ENCODE results near the gene LRRC27. TPM values are rescaled to one million over a fixed set of nuclear protein-coding genes. Genes with fewer than 3 reads are reported as not detected.

LRRC27 gene
- total RNA-seq, 6 donors from 2014 or later, result 7.4 to 110 (median 15.1) TPM

DNA sequence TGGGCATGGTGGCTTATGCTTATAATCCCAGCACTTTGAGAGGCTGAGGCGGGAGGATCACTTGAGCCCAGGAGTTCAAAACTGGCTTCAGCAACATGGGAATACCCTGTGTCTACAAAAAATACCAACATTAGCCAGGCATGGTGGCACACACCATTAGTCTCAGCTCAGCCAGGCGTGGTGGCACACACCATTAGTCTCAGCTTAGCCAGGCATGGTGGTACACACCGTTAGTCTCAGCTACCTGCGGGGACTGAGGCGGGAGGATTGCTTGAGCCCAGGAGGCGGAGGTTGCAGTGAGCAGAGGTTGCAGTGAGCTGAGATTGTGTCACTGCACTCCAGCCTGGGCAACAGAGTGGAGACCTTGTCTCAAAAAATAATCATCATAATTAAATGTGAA, 9.0 kb downstream of the LRRC27 start:
- no peaks in the 10 kb centered on the region for H3K9me3 ChIP-seq
- TF ChIP-seq EP300 (IDR thresholded peaks at IDR 0.05) (no peak), POLR2AphosphoS5 (IDR thresholded peaks at IDR 0.05) (no peak), POLR2A (IDR thresholded peaks at IDR 0.05) (no peak)
- TF ChIP-seq, protein P1, sequence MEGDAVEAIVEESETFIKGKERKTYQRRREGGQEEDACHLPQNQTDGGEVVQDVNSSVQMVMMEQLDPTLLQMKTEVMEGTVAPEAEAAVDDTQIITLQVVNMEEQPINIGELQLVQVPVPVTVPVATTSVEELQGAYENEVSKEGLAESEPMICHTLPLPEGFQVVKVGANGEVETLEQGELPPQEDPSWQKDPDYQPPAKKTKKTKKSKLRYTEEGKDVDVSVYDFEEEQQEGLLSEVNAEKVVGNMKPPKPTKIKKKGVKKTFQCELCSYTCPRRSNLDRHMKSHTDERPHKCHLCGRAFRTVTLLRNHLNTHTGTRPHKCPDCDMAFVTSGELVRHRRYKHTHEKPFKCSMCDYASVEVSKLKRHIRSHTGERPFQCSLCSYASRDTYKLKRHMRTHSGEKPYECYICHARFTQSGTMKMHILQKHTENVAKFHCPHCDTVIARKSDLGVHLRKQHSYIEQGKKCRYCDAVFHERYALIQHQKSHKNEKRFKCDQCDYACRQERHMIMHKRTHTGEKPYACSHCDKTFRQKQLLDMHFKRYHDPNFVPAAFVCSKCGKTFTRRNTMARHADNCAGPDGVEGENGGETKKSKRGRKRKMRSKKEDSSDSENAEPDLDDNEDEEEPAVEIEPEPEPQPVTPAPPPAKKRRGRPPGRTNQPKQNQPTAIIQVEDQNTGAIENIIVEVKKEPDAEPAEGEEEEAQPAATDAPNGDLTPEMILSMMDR (IDR thresholded peaks at IDR 0.05), result no peak
- H3K27me3 ChIP-seq, result no peaks in the 10 kb centered on the region
- peaks cover 8 to 25% (median 12%) of the 10 kb centered on the region in 4 donors for H3K4me1 ChIP-seq
- no peak overlapping the region for H3K4me3 ChIP-seq
- 96 to 98% methylated on average over 6 of the region's 6 CpGs for WGBS, 2 donors
- ATAC-seq (ENCODE audit: low FRiP score in 2 of 2) (no peak), DNase-seq (no peak)
- H3K27ac ChIP-seq, result no peak overlapping the region
- H3K36me3 ChIP-seq, result peaks cover 0 to 20% (median 7%) of the 10 kb centered on the region in 4 donors

DNA sequence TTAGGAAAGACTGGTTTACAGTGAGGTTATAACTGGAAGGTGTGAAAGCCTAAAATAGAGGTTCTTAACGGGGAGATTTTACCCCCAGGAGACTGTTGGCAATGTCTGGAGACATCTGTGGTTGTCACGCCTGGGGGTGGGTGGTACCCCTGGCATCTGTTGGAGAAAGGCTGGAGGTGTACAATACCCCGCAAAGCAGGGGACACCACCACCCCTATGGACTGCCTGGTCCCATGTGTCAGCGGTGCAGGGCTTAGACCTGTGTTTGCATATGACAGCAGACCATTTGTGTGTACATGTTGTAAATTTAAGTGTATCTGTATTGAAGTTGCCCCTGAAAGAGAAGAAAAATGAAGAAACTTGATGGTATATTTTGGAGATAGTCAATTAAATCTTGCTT, 9.8 kb downstream of the LRRC27 start:
- TF ChIP-seq POLR2AphosphoS5 (IDR thresholded peaks at IDR 0.05), result no peak
- TF ChIP-seq, protein P1 (IDR thresholded peaks at IDR 0.05), result no peak
- TF ChIP-seq EP300 (IDR thresholded peaks at IDR 0.05), result no peak
- no peak for TF ChIP-seq POLR2A (IDR thresholded peaks at IDR 0.05)
- 94 to 98% methylated on average over 4 of the region's 4 CpGs for WGBS, 2 donors
- ATAC-seq (ENCODE audit: low FRiP score in 2 of 2) (no peak), DNase-seq (no peak)
- Histone ChIP-seq H3K36me3 (peaks cover 0 to 20% (median 7%) of the 10 kb centered on the region in 4 donors), H3K9me3 (no peaks in the 10 kb centered on the region), H3K4me3 (no peak overlapping the region), H3K27me3 (no peaks in the 10 kb centered on the region), H3K4me1 (peaks cover 2 to 18% (median 6%) of the 10 kb centered on the region in 4 donors), H3K27ac (no peak overlapping the region)

DNA sequence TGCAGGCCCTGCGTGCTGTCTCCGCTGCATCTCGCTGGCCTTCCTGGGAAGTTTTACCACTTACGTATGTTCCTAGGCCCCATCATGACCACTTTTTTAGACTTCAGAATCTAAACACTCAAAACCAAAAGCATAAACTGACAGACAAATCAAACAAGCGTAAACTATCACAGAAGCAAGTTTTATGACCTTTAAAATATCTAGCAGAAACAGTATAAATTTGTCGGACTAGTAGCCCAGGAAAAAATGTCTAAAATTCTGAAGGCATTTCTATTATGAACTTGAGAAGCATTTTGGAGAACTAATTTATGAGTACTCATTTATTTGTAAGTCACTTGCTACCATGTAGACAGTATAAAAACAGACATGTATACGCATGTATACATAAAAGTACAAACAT, 10.6 kb downstream of the LRRC27 start:
- TF ChIP-seq, protein P1 (IDR thresholded peaks at IDR 0.05), result no peak
- TF ChIP-seq POLR2AphosphoS5 (IDR thresholded peaks at IDR 0.05), result no peak
- no peak for TF ChIP-seq EP300 (IDR thresholded peaks at IDR 0.05)
- TF ChIP-seq POLR2A (IDR thresholded peaks at IDR 0.05), result no peak
- Histone ChIP-seq H3K36me3 (peaks cover 0 to 20% (median 7%) of the 10 kb centered on the region in 4 donors), H3K27ac (no peak overlapping the region), H3K4me3 (no peak overlapping the region), H3K9me3 (no peaks in the 10 kb centered on the region), H3K4me1 (peaks cover 2 to 14% (median 3%) of the 10 kb centered on the region in 4 donors), H3K27me3 (no peaks in the 10 kb centered on the region)
- no peak for ATAC-seq (ENCODE audit: low FRiP score in 2 of 2)
- no peak for DNase-seq
- WGBS, 2 donors, result 97 to 99% methylated on average over 7 of the region's 7 CpGs

DNA sequence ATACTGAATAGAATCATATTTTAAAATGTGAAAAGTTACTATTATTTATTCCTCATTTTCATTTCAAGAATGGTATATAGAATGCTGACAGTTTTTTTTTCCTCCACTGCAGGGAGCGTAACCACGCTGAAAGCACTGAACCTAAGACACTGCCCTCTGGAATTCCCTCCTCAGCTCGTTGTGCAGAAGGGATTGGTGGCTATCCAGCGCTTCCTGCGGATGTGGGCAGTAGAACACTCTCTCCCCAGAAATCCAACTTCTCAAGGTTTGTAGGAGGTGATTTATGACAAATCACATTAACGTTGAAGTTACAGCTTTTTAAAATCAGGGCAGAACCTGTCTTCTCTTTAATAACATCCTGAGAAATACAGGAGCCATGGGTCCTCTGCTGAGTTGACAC, 12.4 kb downstream of the LRRC27 start:
- no peaks in the 10 kb centered on the region for H3K27me3 ChIP-seq
- peaks cover 0 to 35% (median 11%) of the 10 kb centered on the region in 4 donors for H3K36me3 ChIP-seq
- WGBS, 2 donors, result 89 to 90% methylated on average over 6 of the region's 6 CpGs

More for the DNA sequence above, 12.4 kb downstream of the LRRC27 start:
- H3K27ac ChIP-seq, result no peak overlapping the region
- H3K9me3 ChIP-seq, result no peaks in the 10 kb centered on the region
- H3K4me3 ChIP-seq, result no peak overlapping the region
- ATAC-seq (ENCODE audit: low FRiP score in 2 of 2), result no peak
- no peak for DNase-seq
- TF ChIP-seq, protein P1 (IDR thresholded peaks at IDR 0.05), result no peak
- TF ChIP-seq POLR2AphosphoS5 (IDR thresholded peaks at IDR 0.05) (no peak), POLR2A (IDR thresholded peaks at IDR 0.05) (no peak), EP300 (IDR thresholded peaks at IDR 0.05) (no peak)
- no peaks in the 10 kb centered on the region for H3K4me1 ChIP-seq
